BJ (cell line): Measurements from ENCODE around the gene RAB10. TPM values are rescaled to one million over a fixed set of nuclear protein-coding genes. Genes with fewer than 3 reads are reported as not detected.
"Not testable (repeated sequence)": the region's sequence is repeated elsewhere in the genome, so short reads cannot be mapped to it uniquely, and the experiment has no call there.

Experiments
- CTCF ChIA-PET: fragments of 350-600 bp; formaldehyde crosslinking; extraction: SDS; loops from one replicate; lab custom pipeline; 2021; ENCODE audit warnings: antibody characterized with exemption, inconsistent platforms; lab: Yijun Ruan, JAX
- POLR2A ChIA-PET: fragments of 300-600 bp; sonication (Branson Sonifier 250); formaldehyde crosslinking; extraction: SDS; loops from one replicate; lab custom pipeline; 2021; ENCODE audit warnings: antibody characterized with exemption; lab: Charles Lee
- DNase-seq: peaks from one replicate; pipeline ENCODE4 v3.0.0-alpha.2; 2011; ENCODE audit warnings: low read depth
- H3K27me3 ChIP-seq: 2 replicates; pipeline ENCODE4 v1.6.0; 2011; ENCODE audit warnings: low read length; ENCODE audit not compliant: control insufficient read depth, insufficient read depth
- H3K36me3 ChIP-seq: 2 replicates; pipeline ENCODE4 v1.5.1; 2011; ENCODE audit warnings: low read length; ENCODE audit not compliant: control insufficient read depth, insufficient read depth
- H3K4me3 ChIP-seq: 2 replicates; pipeline ENCODE4 v1.5.1; 2011; ENCODE audit warnings: low read depth, mild to moderate bottlenecking, control low read depth, low read length
- CTCF ChIP-seq: IDR thresholded peaks from 2 replicates; pipeline ENCODE4 v1.5.1; 2011; ENCODE audit warnings: low read depth, mild to moderate bottlenecking, control low read depth, inconsistent platforms, low read length, moderate library complexity; ENCODE audit not compliant: insufficient read depth
- polyA plus RNA-seq: library from polyadenylated mRNA; depleted of rRNA; stranded (reverse); fragments of >200 nt; gene quantifications from 2 replicates; pipeline ENCODE4 v1.2.3, GENCODE V29; 2011

The RAB10 gene
- polyA plus RNA-seq, 1 experiment, result 50.5 TPM

- DNase-seq, result no peak
- H3K36me3 ChIP-seq, result no peaks in the 10 kb centered on the region
- CTCF ChIA-PET, result interaction anchor here (0.8 to 1.0 kb wide), 2 partner anchors 19 to 191 kb away, joined by 3 read pairs; no protein-coding TSS in a partner anchor
- no peak for TF ChIP-seq CTCF
- no peak overlapping the region for H3K4me3 ChIP-seq
- POLR2A ChIA-PET, result no interaction called here
- H3K27me3 ChIP-seq, result no peaks in the 10 kb centered on the region
Observed at GRCh38 chr2:25993049-25993448, 40.8 kb upstream of the RAB10 start.

- Histone ChIP-seq H3K36me3 (no peaks in the 10 kb centered on the region), H3K27me3 (no peaks in the 10 kb centered on the region), H3K4me3 (no peak overlapping the region)
- ChIA-PET CTCF (interaction anchor here (1.1 to 1.2 kb wide), 2 partner anchors 14 to 40 kb away, joined by 3 read pairs; partner anchors contain the start of gene RAB10), POLR2A (no interaction called here)
- no peak for DNase-seq
- TF ChIP-seq CTCF, result no peak
Observed at GRCh38 chr2:25994509-25994908, 39.4 kb upstream of the RAB10 start.

- H3K36me3 ChIP-seq, result no peaks in the 10 kb centered on the region
- POLR2A ChIA-PET, result no interaction called here
- no peaks in the 10 kb centered on the region for H3K27me3 ChIP-seq
- no peak overlapping the region for H3K4me3 ChIP-seq
- CTCF ChIA-PET, result no interaction called here
- no peak for TF ChIP-seq CTCF
- DNase-seq, result no peak
Observed at GRCh38 chr2:25996844-25997243, 37.0 kb upstream of the RAB10 start.

- DNase-seq, H3K4me3 ChIP-seq, POLR2A ChIA-PET, H3K27me3 ChIP-seq, H3K36me3 ChIP-seq: not testable (repeated sequence)
- CTCF ChIA-PET, result interaction anchor here (0.9 to 2.5 kb wide), 2 partner anchors 7 to 146 kb away, joined by 3 to 8 read pairs; no protein-coding TSS in a partner anchor
Observed at GRCh38 chr2:25998816-25999383, 35.0 kb upstream of the RAB10 start.

- H3K27me3 ChIP-seq, POLR2A ChIA-PET, H3K4me3 ChIP-seq, DNase-seq, H3K36me3 ChIP-seq: not testable (repeated sequence)
- CTCF ChIA-PET, result interaction anchor here (0.9 to 2.5 kb wide), 3 partner anchors 8 to 145 kb away, joined by 3 to 8 read pairs (median 6); no protein-coding TSS in a partner anchor
Observed at GRCh38 chr2:25999406-25999805, 34.5 kb upstream of the RAB10 start.

- H3K27me3 ChIP-seq, result no peaks in the 10 kb centered on the region
- H3K36me3 ChIP-seq, result no peaks in the 10 kb centered on the region
- no peak for TF ChIP-seq CTCF
- H3K4me3 ChIP-seq, result no peak overlapping the region
- CTCF ChIA-PET, result interaction anchor here (1.1 to 2.5 kb wide), 2 partner anchors 9 to 28 kb away, joined by 6 to 8 read pairs; no protein-coding TSS in a partner anchor
- DNase-seq, result no peak
- POLR2A ChIA-PET, result no interaction called here
Observed at GRCh38 chr2:26000561-26001082, 33.3 kb upstream of the RAB10 start.
